Retinal pigment epithelial cell (primary cell): ENCODE results near the gene RHOT2.
A peak's percentile ranks its signal among the peaks of the same experiment; 100 is the strongest.

ENCODE experiments used
- DNase-seq: peaks from one replicate; pipeline ENCODE4 v3.0.0-alpha.2; 2010; ENCODE audit warnings: low read depth
- H3K4me3 ChIP-seq: 2 replicates; pipeline ENCODE4 v1.5.1; 2011; ENCODE audit warnings: mild to moderate bottlenecking, low read length, control low read depth, moderate library complexity
- TF ChIP-seq, protein P1 (sequence below): conservative IDR thresholded peaks from 2 replicates; pipeline ENCODE4 v1.5.1; 2011; ENCODE audit warnings: low read depth, low read length, control low read depth, inconsistent platforms

RHOT2 gene

DNA sequence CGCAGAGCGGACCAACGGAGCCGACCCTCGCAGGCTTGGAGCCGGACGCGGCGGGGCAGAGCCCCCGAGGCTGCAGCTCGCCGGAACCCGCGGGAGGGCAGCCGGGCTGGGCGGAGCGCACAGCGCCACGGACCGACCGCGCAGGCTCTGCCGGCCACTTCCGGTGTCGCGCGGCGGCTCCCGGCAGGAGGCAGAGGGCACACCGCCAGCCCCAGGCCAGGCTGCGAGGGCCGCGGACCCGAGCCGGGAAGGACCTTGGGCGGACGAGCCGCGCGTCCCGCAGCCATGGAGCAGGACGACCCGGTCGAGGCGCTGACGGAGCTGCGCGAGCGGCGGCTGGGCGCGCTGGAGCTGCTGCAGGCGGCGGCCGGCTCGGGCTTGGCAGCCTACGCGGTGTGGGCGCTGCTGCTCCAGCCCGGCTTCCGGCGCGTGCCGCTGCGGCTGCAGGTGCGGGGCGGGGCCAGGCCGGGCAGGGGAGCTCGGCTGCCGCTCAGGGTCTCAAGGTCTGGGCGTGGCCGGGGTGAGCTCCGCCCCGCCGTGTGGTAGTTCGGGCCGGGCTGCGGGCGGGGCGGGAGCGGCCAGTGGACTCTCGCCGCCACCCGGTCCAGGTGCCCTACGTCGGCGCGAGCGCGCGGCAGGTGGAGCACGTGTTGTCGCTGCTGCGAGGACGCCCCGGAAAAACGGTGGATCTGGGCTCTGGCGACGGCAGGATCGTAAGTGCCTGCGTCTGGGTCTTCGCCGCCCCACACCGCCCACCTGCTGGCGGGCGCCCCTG lies 53.2 kb downstream of the RHOT2 start, which contains the start of gene ANTKMT:
ANTKMT (plus strand) TSS at position 157 of the 775 bp plus-strand sequence; CDS start at position 286, 129 bp downstream.
- DNase-seq: no peak

DNA sequence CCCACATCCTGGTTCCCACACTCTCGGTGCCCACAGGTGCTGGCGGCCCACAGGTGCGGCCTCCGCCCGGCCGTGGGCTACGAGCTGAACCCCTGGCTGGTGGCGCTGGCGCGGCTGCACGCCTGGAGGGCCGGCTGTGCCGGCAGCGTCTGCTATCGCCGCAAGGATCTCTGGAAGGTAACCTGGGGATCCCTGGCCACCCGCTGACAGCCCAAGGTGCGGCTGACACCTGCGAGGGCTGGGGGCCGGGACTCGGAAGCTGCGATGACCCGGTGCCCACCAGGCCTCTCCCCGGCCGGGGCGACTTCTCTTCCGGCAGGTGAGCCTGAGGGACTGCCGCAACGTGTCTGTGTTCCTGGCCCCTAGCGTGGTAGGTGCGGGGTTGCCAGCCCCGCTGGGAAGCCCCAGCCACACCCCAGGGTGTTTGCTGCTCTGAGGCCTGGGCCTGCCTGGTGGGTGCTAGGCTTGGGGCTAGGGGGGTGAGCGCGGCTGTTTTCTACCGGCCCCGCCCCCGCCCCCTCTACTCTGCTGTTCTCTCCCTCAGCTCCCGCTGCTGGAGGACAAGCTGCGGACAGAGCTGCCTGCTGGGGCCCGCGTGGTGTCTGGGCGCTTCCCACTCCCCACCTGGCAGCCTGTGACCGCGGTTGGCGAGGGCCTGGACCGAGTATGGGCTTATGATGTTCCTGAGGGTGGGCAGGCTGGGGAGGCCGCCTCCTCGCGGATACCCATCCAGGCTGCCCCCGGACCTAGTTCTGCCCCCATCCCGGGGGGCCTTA lies 54.0 kb downstream of the RHOT2 start:
- no peak for DNase-seq
- no peak overlapping the region for H3K4me3 ChIP-seq
- TF ChIP-seq, protein P1, sequence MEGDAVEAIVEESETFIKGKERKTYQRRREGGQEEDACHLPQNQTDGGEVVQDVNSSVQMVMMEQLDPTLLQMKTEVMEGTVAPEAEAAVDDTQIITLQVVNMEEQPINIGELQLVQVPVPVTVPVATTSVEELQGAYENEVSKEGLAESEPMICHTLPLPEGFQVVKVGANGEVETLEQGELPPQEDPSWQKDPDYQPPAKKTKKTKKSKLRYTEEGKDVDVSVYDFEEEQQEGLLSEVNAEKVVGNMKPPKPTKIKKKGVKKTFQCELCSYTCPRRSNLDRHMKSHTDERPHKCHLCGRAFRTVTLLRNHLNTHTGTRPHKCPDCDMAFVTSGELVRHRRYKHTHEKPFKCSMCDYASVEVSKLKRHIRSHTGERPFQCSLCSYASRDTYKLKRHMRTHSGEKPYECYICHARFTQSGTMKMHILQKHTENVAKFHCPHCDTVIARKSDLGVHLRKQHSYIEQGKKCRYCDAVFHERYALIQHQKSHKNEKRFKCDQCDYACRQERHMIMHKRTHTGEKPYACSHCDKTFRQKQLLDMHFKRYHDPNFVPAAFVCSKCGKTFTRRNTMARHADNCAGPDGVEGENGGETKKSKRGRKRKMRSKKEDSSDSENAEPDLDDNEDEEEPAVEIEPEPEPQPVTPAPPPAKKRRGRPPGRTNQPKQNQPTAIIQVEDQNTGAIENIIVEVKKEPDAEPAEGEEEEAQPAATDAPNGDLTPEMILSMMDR: no peak

More for the DNA sequence above, 53.2 kb downstream of the RHOT2 start, which contains the start of gene ANTKMT:
- peak within 1 kb of the TSS; percentile 67 for H3K4me3 ChIP-seq
- TF ChIP-seq, protein P1: no peak

DNA sequence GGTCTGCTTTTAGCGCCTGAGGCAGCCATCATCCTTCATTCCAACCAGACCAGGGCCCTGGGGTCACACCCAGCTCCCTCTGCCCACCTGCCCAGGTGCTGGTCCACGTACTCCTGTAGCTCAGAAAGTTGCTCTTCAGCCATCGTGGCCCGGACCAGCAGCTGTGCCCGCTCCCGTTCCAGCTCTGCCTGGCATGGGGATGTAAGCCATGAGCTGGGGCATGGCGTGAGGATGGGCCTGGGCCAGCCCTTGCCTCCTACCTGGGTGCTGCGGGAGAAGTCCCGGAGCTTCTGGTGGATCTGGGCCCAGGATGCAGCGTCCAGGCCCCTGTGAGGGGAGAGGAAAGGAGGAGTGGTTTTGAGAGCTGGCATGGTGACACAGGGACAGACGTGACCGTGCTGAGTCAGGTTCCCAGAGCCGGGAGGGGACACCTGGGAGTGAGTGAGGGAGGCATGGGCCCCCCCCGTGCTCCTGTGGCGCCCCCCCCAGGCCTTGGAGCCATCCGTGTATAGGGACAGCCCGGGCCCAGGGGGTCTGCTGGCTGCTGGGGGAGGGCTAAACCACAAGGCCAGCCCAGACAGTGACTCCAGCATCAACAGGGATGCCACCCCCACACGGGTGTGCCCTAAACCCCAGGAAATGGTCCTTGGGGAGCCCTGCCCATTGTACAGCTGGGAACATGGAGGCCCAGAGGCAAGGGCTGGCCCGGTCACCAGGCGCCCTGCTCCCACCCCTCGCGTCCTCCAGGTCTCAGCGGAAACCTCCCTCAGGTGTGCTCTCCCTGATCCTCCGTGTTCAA lies 55.1 kb downstream of the RHOT2 start:
- DNase-seq: no peak
- TF ChIP-seq, protein P1: no peak
- H3K4me3 ChIP-seq: no peak overlapping the region

DNA sequence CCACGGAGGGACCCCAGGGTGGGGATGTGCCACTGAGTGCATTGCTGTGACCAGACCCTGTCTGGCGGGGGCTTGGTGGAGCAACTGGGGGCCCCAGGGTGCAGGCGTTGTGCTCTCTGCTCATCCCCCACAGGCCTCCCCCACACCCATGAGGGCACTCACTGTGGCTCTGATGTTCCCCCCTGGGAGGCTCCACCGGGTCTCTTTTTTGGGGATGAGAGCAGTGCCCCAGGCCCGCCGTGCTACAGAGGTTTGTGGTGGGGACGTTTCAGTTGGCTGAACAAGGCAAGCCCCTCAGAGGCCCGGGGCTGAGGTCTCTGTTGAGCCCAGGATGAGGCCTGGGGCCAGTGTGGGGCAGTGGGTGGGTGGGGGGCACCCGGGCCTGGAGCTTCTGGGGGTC lies 55.8 kb downstream of the RHOT2 start:
- no peak for DNase-seq
- TF ChIP-seq, protein P1: no peak
- no peak overlapping the region for H3K4me3 ChIP-seq
